GM12873 (cell line): ENCODE measurements around the gene ARHGAP8.
A peak's percentile ranks its signal among the peaks of the same experiment; 100 is the strongest.

Source experiments
- TF ChIP-seq, protein P1 (sequence below): IDR thresholded peaks from 2 replicates; pipeline ENCODE4 v1.5.1; 2012; ENCODE audit warnings: low read depth, mild to moderate bottlenecking, moderate library complexity, low read length, control low read depth; ENCODE audit not compliant: insufficient read depth; ENCODE audit errors: missing control alignments

The ARHGAP8 gene

DNA sequence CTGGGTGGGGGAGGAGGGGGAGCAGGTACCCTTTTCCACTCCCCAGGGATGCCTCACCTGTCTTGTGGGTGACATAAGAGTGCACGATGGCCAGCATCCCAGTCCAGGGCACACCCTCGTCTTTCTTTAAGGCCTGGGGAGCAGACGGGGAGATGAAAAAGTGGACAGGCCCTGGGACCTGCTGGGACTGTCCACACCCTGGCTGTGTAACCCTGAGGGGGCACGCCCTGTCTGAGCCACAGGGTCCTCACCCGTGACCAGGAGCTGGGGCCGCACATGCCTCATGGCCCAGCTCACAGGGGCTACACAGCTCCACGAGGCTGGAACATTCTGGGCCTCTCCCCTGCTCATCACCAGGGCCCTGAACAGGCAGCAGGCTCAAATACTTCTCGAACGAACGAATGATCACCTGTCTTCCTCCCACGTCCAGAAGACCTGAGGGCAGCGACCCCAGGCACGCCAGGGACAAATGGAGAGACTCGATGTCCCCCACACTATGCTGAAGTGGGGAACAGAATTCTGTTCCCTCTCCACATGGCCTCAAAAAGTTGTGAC, 133.5 kb downstream of the ARHGAP8 start:
- TF ChIP-seq, protein P1, sequence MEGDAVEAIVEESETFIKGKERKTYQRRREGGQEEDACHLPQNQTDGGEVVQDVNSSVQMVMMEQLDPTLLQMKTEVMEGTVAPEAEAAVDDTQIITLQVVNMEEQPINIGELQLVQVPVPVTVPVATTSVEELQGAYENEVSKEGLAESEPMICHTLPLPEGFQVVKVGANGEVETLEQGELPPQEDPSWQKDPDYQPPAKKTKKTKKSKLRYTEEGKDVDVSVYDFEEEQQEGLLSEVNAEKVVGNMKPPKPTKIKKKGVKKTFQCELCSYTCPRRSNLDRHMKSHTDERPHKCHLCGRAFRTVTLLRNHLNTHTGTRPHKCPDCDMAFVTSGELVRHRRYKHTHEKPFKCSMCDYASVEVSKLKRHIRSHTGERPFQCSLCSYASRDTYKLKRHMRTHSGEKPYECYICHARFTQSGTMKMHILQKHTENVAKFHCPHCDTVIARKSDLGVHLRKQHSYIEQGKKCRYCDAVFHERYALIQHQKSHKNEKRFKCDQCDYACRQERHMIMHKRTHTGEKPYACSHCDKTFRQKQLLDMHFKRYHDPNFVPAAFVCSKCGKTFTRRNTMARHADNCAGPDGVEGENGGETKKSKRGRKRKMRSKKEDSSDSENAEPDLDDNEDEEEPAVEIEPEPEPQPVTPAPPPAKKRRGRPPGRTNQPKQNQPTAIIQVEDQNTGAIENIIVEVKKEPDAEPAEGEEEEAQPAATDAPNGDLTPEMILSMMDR = no peak

DNA sequence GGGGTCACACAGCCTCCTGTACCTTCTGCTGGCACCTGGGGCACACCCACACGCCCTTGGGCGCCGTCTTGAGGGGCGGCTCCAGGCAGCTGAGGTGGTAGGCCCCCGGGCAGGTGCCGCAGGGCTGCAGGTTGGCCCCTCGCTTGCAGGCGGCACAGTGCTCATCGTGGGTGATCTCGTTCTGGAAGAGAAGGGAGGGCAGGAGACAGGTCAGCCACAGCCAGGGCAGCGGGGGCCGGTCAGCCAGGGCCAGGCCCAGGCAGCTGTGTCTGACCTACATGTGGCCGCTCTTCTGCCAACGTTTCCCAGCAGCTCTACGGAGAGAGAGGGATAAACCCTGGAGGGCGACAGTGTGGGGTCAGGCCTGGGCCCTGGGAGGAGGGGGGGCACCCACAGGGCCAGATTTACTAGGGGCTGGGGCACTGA, 135.6 kb downstream of the ARHGAP8 start:
- TF ChIP-seq, protein P1 = no peak

DNA sequence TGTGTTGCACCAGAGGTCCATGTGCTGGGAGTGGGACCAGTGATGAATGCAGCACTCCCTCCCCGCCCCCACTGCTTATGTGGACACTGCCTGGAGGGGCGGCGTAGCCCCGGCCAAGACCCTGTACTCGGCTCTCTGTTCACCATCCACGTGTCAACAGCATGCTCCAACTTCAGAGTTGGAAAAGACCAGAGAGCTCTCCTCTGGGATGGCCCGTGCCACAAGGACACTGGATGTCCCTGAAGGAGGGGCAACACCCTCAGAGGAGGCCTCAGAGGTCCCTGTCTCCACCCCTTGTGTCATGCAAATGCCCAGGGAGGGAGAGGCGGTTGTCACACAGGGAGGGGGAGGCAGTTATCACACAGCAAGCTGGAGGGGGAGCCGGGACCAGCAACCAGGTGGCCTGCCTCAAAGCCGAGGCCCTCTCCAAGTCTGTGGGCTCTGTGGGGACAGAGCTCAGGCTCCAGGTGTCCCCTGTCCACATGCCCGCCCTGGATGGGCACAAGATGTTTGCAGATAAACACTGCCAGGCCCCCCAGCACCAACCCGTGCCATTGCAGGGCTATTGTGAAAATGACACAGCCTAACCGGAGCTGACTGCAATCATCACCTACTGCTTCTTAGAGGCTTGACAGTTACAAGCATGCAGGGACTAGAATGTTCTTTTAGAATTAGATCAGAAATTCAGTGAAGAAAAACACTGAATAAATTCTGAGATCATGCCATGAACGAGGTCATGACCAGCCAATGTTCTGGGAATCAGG, 136.3 kb downstream of the ARHGAP8 start:
- TF ChIP-seq, protein P1 = no peak

DNA sequence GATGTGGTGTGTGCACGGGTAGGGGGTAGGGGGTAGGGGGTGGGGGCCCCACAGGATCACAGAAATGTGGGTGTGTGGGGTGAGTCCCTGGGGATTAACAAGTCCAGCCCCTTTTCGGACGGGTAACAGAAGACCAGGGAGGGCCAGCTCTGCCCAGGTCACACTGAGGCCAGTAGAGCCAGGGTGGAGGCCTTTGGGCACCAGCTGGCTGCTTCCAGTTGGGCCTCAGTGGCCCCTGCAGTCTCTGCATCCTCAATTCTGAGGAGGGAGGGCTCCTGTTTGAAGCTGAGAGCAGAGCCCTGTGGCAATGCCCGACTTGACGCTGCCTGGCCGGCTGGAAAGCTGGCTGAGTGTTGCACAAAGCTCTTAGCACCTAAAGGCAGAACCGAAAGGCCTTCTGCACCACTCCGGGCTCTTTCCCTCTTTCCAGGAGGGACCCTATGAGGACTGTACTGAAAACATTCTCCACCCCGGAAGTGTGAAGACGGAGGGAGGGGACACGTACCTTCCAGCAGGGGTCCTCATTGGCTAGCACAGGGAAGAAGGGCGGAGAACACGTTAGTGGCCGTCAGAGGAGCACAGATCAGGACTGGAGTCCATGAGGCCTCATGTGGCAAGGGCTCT, 137.0 kb downstream of the ARHGAP8 start:
- TF ChIP-seq, protein P1 = peak; percentile 14

GRCh38 chr22:44890416-44891292, 138.3 kb downstream of the ARHGAP8 start:
- TF ChIP-seq, protein P1 = no peak

- TF ChIP-seq, protein P1 = no peak
Measured at GRCh38 chr22:44891293-44891747, 138.9 kb downstream of the ARHGAP8 start.
